ENCODE data around the gene THBS1.

The THBS1 gene

DNA sequence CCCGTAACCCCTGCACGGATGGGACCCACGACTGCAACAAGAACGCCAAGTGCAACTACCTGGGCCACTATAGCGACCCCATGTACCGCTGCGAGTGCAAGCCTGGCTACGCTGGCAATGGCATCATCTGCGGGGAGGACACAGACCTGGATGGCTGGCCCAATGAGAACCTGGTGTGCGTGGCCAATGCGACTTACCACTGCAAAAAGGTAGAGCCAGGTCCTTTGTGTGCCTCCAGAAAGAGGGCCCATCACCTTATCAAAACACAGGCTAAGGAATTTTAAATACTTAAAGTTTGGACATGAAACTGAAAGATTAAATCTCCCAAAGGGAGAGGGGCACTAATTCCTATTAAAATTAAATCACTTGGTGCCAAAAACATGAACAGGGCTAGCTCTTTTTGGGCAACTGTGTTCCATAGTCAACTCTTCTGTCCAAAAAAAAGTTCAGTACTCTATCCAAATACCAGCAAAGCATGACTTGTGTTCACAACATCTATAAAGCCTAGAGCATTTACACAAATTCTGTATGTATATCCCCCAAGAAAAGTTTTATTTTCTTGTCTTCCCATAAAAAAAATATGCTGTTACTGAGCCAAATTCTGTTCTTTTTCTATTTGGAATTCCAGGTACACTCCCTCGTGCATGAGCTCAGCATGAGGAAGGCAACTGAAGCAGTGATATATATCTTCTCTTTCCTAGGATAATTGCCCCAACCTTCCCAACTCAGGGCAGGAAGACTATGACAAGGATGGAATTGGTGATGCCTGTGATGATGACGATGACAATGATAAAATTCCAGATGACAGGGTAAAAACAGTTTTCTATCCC is 9.2 kb downstream of the THBS1 start:
- no peak for DNase-seq

DNA sequence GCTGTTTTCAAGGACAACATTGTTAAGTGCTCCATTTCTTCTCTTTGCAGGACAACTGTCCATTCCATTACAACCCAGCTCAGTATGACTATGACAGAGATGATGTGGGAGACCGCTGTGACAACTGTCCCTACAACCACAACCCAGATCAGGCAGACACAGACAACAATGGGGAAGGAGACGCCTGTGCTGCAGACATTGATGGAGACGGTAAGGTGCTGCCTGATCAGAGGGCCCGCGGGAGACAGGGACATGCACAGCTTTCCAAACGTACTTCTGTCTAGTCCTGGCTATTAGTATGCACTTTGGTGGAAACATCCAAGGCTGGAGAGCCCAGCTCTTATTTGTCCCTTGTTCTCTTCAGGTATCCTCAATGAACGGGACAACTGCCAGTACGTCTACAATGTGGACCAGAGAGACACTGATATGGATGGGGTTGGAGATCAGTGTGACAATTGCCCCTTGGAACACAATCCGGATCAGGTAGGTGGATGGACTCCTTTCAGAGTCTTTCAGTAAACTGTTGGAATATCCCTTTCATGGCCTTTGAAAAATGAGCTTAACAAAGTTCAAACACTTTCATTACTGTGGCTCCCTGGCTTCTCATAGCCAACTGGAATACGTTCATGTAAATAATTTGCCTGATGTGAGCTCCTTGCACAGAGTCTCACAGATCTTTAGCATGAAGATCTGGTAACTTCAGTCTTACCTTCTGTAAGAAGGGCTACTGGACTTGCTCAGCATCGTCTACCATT is 10.4 kb downstream of the THBS1 start:
- DNase-seq = no peak

DNA sequence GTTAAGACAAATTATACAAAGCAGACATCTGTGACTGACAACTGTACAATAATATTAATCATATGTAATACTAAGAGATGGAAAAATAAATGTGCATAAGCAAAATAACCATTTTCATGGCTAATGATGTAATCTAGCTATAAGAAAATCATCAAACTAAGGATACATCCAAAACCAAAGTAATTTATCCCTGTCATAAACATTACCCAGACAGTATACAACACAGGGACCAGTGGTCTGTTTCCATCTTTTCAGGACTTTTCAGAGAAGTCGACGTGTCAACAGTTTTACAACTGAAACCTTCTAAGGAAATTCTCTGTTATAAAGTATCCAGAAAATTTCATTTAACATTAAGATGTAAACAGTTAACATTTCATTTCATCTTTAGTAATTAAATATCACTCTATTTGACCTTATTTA is 11.0 kb downstream of the THBS1 start:
- no peak for DNase-seq

DNA sequence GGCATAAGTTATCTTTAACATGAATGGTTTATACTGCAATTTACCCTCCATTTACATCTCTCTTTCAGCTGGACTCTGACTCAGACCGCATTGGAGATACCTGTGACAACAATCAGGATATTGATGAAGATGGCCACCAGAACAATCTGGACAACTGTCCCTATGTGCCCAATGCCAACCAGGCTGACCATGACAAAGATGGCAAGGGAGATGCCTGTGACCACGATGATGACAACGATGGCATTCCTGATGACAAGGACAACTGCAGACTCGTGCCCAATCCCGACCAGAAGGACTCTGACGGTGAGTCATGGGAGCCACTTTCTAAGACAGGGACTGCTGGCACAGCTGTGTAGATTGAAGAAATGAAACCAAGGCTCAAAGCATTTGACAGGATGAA is 11.6 kb downstream of the THBS1 start:
- no peak for DNase-seq

DNA sequence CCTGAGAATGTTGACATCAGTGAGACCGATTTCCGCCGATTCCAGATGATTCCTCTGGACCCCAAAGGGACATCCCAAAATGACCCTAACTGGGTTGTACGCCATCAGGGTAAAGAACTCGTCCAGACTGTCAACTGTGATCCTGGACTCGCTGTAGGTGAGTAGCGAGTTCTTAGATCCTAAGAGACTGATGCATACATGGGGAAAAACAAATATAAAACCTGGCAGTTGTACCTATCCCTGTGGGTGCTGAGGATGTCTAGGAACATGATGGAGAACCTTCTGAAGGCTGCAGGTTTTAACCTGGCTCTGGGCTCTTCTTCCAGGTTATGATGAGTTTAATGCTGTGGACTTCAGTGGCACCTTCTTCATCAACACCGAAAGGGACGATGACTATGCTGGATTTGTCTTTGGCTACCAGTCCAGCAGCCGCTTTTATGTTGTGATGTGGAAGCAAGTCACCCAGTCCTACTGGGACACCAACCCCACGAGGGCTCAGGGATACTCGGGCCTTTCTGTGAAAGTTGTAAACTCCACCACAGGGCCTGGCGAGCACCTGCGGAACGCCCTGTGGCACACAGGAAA is 12.3 kb downstream of the THBS1 start:
- DNase-seq = no peak

DNA sequence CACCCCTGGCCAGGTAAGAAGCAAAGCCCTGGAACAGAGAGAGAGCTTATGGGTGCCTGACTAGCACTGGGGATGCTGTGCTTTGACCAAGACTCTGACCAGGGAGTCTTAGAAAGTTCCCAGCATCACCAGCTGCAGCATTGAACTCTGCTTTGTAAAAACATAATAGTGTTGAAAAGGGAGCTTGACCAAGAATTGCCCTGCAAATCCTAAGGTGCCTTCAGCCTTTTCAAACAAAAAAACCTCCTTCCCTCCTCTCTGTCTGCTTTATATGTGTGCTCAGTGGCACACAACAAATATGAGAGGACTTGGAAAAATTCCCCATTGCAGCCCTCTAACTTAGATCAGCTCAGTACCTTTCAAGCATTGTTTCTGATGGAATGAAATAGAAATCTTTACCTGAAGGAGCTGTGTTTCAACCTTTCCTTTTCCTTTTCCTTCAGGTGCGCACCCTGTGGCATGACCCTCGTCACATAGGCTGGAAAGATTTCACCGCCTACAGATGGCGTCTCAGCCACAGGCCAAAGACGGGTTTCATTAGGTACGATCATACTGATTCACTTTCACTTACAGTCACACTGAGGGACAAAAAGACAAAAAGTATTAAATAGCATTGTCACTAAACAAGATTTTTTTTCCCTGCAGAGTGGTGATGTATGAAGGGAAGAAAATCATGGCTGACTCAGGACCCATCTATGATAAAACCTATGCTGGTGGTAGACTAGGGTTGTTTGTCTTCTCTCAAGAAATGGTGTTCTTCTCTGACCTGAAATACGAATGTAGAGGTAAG is 13.0 kb downstream of the THBS1 start:
- no peak for DNase-seq

DNA sequence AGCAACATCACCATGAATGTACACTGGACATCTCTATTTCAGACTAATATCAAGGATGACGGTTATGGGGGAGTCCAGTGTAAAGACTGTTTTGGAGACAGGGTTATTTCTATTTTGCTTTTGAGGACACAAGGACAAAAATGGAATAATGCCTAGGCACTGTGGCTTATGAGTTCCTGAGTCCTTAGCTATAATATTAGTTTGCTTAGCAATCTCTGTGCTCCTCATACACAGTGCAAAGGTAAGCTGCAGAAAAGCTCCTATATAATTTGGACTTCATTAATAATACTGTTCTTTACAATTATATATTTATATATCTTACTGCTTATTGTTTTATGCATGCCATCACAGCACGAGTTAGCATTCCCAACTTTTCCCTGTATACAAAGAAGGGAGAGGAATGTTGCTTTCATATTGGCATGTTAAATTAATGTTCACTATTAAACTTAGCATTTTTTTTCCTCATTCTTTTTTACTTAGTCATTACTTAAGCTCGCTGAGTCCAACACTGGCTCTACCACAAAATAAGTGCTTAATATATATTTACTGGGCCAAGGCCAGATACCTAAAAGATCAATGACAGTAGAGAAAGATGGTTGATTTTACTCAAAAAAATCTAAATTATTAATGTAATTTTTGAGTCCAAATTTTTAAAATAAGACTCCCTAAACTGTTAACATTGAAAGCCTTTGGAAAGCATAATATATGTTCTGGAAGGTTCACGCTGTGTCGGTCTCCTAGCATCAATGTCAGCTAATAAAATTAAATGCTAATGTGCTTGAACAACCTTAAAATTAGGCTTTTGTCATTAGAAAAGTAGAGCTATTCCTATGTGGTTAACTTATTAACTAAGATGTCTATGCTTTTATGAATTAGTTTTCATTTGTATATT is 13.8 kb downstream of the THBS1 start:
- no peak for DNase-seq

DNA sequence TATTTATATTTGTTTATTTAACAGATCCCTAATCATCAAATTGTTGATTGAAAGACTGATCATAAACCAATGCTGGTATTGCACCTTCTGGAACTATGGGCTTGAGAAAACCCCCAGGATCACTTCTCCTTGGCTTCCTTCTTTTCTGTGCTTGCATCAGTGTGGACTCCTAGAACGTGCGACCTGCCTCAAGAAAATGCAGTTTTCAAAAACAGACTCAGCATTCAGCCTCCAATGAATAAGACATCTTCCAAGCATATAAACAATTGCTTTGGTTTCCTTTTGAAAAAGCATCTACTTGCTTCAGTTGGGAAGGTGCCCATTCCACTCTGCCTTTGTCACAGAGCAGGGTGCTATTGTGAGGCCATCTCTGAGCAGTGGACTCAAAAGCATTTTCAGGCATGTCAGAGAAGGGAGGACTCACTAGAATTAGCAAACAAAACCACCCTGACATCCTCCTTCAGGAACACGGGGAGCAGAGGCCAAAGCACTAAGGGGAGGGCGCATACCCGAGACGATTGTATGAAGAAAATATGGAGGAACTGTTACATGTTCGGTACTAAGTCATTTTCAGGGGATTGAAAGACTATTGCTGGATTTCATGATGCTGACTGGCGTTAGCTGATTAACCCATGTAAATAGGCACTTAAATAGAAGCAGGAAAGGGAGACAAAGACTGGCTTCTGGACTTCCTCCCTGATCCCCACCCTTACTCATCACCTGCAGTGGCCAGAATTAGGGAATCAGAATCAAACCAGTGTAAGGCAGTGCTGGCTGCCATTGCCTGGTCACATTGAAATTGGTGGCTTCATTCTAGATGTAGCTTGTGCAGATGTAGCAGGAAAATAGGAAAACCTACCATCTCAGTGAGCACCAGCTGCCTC is 14.7 kb downstream of the THBS1 start:
- DNase-seq = no peak

DNA sequence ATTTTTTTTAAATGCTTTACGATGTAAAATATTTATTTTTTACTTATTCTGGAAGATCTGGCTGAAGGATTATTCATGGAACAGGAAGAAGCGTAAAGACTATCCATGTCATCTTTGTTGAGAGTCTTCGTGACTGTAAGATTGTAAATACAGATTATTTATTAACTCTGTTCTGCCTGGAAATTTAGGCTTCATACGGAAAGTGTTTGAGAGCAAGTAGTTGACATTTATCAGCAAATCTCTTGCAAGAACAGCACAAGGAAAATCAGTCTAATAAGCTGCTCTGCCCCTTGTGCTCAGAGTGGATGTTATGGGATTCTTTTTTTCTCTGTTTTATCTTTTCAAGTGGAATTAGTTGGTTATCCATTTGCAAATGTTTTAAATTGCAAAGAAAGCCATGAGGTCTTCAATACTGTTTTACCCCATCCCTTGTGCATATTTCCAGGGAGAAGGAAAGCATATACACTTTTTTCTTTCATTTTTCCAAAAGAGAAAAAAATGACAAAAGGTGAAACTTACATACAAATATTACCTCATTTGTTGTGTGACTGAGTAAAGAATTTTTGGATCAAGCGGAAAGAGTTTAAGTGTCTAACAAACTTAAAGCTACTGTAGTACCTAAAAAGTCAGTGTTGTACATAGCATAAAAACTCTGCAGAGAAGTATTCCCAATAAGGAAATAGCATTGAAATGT is 15.6 kb downstream of the THBS1 start:
- no peak for DNase-seq

DNA sequence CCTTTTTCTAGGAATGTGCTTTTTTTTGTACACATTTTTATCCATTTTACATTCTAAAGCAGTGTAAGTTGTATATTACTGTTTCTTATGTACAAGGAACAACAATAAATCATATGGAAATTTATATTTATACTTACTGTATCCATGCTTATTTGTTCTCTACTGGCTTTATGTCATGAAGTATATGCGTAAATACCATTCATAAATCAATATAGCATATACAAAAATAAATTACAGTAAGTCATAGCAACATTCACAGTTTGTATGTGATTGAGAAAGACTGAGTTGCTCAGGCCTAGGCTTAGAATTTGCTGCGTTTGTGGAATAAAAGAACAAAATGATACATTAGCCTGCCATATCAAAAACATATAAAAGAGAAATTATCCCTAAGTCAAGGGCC is 16.5 kb downstream of the THBS1 start:
- DNase-seq = no peak

DNA sequence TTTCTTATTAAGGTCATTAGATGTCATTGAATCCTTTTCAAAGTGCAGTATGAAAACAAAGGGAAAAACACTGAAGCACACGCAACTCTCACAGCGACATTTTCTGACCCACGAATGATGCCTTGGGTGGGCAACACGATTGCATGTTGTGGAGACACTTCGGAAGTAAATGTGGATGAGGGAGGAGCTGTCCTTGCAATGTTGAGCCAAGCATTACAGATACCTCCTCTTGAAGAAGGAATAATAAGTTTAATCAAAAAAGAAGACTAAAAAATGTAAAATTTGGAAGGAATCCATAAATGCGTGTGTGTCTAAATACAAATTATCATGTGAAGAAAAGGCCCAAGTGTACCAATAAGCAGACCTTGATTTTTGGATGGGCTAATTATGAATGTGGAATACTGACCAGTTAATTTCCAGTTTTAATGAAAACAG is 16.9 kb downstream of the THBS1 start:
- DNase-seq = no peak

DNA sequence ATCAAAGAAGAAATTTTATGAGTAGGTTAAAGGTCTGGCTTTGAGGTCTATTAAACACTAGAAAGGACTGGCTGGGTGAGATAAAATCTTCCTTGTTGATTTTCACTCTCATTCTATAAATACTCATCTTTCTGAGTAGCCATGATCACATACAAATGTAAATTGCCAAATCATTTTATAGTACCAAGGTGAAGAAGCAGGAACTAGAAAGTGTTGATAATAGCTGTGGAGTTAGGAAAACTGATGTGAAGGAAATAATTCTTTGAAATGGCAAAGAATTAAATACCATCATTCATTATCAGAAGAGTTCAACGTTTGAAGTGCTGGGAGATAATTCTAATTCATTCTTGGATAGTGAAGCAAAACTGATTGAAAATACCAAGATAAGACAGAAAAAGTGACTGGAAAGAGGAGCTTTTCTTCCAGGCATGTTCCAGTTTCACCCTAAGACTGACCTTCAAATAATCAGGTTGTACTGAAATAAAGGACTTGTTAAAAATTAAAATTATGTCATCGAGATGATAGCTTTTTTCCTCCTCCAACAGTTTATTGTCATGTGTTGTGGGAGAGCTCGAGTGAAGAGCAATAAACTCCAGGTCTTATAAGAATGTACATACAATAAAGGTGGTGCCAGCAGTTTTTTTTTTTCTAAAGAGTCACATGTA is 17.4 kb downstream of the THBS1 start:
- DNase-seq = no peak

DNA sequence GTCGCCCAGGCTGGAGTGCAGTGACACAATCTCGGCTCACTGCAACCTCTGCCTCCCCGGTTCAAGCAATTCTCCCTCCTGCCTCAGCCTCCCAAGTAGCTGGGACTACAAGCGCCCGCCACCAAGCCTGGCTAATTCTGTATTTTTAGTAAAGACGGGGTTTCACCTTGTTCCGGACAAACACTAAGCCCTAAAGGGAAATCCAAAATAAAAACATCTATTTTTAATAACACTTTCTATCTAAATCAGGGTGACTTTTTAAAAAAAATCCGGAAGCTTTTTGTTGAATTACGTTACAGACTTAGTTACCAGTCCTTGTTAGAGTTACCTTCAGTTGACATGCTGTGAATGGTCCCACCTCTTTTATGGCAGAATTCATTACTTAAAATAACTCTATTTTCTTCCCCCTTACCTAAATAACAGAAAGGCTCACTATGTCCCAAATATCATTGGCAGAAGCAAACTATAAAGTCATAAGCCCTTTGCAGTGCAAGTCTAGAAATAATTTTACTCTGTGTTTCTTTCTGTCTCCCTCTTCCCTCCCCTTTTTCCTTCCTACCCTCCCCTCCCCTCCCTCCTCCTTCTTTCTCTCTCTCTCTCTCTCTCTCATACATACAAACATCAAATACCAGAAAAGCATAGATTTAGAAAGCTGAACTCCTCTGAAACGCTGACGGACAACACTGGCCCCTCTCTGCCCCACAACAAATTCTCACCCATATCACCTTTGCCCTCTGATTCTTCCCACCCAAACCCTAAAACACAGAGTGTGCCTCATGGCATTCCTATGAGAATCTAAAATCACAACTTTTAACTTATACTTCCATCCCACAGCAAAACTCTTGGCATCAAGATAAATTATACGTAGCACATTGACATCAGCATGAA is 18.3 kb downstream of the THBS1 start:
- no peak for DNase-seq

DNA sequence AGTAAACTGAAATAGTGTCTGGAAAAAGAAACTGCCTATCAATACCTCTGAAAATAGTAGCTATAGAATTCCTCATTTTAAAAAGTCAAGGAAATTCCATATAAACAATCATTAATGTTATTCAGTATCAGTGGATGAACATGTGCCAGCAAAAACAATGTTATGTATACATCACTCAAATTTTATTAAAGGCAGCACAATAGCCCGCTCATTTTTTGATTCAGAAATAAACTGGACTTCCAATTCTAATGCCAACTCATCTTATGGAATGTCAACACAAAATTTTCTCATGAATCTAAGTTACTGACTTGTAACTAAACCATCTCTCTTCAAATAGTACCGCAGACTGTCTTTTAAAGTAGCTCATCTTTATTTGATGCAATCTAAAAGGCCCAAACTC is 19.0 kb downstream of the THBS1 start:
- no peak for DNase-seq

DNA sequence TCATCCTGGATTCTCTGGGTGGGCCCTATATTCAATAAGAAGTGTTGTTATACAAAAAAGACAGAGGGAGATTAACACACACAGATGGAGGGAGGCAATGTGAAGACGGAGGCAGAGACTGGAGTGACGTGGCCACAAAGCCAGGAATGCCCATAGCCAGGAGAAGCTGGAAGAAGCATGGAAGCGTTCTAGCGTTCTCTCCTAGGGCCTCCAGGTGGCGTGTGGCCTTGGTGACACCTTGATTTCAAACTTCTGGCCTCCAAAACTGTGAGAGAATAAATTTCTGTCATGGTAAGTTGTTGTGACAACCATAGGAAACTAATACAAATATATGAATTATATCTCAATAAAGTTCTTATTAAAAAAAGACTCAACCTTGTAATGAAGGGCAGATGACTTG is 21.3 kb downstream of the THBS1 start:
- DNase-seq = no peak

DNA sequence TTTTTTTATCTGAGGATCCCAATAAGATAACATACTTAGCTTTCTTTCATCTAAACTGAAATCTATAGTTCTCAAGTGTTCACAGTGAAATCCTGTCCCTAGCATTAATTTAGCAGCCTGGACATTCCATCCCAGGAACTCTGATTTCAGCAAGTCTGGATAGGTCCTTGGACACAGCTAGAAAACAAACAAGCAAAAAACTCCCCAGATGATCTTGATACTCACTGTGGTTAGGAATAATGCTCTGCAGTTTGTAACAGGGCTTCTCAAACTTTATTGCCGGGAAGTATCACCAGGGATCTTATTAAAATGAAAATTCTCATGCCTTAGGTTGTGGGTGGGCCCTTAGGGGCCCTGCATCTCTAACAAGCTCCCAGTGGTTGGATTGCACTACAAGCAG is 24.3 kb downstream of the THBS1 start:
- DNase-seq = no peak

DNA sequence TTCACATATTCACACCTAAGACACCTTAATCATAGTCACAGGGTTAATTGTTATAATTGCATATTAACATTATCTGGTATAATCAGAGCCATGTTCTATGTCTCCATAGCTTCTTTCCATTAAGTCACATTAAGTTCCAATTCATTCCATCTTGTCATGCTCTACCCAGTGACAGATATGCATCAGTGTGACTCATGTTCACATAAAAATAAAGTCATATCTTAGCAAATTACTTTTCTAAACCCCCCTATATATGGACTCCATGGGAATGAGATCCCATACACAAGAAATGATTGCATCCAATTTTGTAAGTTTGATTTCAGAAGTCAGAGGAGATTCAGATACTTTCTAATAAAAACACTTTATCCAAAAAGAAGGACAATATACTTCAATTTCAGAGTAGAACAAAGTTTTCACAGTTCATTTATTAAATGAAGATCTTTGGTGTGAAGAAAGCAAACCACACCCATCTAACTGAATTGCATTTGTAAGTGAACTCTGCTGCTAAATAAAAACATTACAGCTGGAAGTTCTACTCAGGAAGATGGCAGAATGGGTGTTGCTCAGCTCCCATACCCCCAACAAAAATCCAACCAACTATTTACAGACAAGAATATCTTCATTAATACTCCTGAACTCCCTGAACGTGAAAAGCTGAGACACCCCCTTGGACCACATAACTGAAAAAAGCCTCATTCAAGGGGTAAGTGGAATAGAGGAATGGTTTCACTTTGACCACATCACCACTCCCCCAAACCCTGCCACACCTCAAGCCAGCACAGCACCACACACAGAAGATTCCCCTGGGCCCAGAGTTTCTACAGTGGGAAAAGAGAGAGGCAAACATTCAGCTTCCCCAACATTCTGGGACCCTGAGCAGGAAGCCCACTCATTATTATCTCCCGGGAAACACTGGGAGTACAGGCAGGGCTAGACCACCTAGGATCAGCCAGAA is 27.6 kb downstream of the THBS1 start:
- DNase-seq = no peak
